Neural cell (in vitro differentiated cells): ENCODE results near the gene BTG2. TPM values are rescaled to one million over a fixed set of nuclear protein-coding genes. Genes with fewer than 3 reads are reported as not detected.

Experiments
- H2AFZ ChIP-seq: fragments of 200-600, 300-800 bp; sonication (generic), shearing (Covaris generic); 2 replicates; pipeline ENCODE4 v1.6.0; 2014; ENCODE audit warnings: low read depth, mild to moderate bottlenecking, antibody characterized with exemption, low read length, moderate library complexity
- H3F3A ChIP-seq: fragments of 200-600 bp; shearing (Covaris generic); 2 replicates; pipeline ENCODE4 v1.6.1; 2016; ENCODE audit warnings: mild to moderate bottlenecking, moderate library complexity, mixed read lengths, antibody characterized with exemption, low read length; ENCODE audit not compliant: insufficient read depth, poor library complexity, severe bottlenecking
- H3K27ac ChIP-seq: fragments of 200-600, 300-800 bp; sonication (generic), shearing (Covaris generic); 2 replicates; pipeline ENCODE4 v1.5.1; 2014; ENCODE audit warnings: mild to moderate bottlenecking, low read length, moderate library complexity
- H3K27me3 ChIP-seq: fragments of 300-800, 200-600 bp; sonication (generic), shearing (Covaris generic); 2 replicates; pipeline ENCODE4 v1.6.0; 2014; ENCODE audit warnings: mild to moderate bottlenecking, low read depth, low read length, moderate library complexity; ENCODE audit not compliant: insufficient read depth
- H3K36me3 ChIP-seq: fragments of 300-800, 200-600 bp; sonication (generic), shearing (Covaris generic); 2 replicates; pipeline ENCODE4 v1.5.1; 2014; ENCODE audit warnings: mild to moderate bottlenecking, antibody characterized with exemption, low read length, moderate library complexity; ENCODE audit not compliant: insufficient read depth
- H3K4me2 ChIP-seq: fragments of 300-800, 200-600 bp; sonication (generic), shearing (Covaris generic); 2 replicates; pipeline ENCODE4 v1.6.0; 2014; ENCODE audit warnings: mild to moderate bottlenecking, low read length
- H3K4me3 ChIP-seq: fragments of 300-800, 200-600 bp; sonication (generic), shearing (Covaris generic); 2 replicates; pipeline ENCODE4 v1.5.1; 2014; ENCODE audit warnings: mild to moderate bottlenecking, low read length, moderate library complexity
- H3K79me2 ChIP-seq: fragments of 200-600 bp; shearing (Covaris generic); replicated peaks from 2 replicates; pipeline ENCODE4 v1.6.0; 2014; ENCODE audit warnings: mild to moderate bottlenecking, low read length, moderate library complexity; ENCODE audit not compliant: insufficient read depth
- H3K9ac ChIP-seq: fragments of 300-800, 200-600 bp; sonication (generic), shearing (Covaris generic); 2 replicates; pipeline ENCODE4 v1.6.1; 2016; ENCODE audit warnings: mild to moderate bottlenecking, low read length, mixed read lengths
- H3K9me2 ChIP-seq: fragments of 200-600 bp; shearing (Covaris generic); 2 replicates; pipeline ENCODE4 v1.6.1; 2016; ENCODE audit warnings: mild to moderate bottlenecking, low read length, mixed read lengths; ENCODE audit not compliant: insufficient read depth
- H3K9me3 ChIP-seq: fragments of 200-600, 300-800 bp; sonication (generic), shearing (Covaris generic); 2 replicates; pipeline ENCODE4 v1.6.1; 2016; ENCODE audit warnings: mild to moderate bottlenecking, mixed run types, low read length, moderate library complexity, mixed read lengths
- H4K20me1 ChIP-seq: fragments of 200-600 bp; shearing (Covaris generic); 2 replicates; pipeline ENCODE4 v1.6.1; 2016; ENCODE audit warnings: mild to moderate bottlenecking, mixed run types; ENCODE audit not compliant: insufficient read depth
- CTCF ChIP-seq: fragments of 450-650 bp; IDR thresholded peaks from 2 replicates; pipeline ENCODE4 v1.5.1; 2014; ENCODE audit warnings: antibody characterized with exemption, mild to moderate bottlenecking, moderate library complexity; ENCODE audit not compliant: poor library complexity, severe bottlenecking
- EP300 ChIP-seq: fragments of 450-650 bp; conservative IDR thresholded peaks from 2 replicates; pipeline ENCODE4 v1.6.1; 2014; ENCODE audit warnings: antibody characterized with exemption, mild to moderate bottlenecking, moderate library complexity; ENCODE audit not compliant: poor library complexity, severe bottlenecking
- EZH2 ChIP-seq: fragments of 200-600, 300-800 bp; shearing (Covaris generic), sonication (generic); IDR thresholded peaks from 2 replicates; pipeline ENCODE4 v1.6.1; 2014; ENCODE audit warnings: antibody characterized with exemption, low read length, borderline replicate concordance, mild to moderate bottlenecking; ENCODE audit not compliant: insufficient read depth, poor library complexity, severe bottlenecking
- MXI1 ChIP-seq: fragments of 450-650 bp; conservative IDR thresholded peaks from 2 replicates; pipeline ENCODE4 v1.6.1; 2014; ENCODE audit warnings: antibody characterized with exemption, mild to moderate bottlenecking; ENCODE audit not compliant: poor library complexity, severe bottlenecking
- POLR2AphosphoS5 ChIP-seq: IDR thresholded peaks from 2 replicates; pipeline ENCODE4 v1.6.1; 2012
- RAD21 ChIP-seq: fragments of 450-650 bp; conservative IDR thresholded peaks from 2 replicates; pipeline ENCODE4 v1.6.1; 2014; ENCODE audit warnings: antibody characterized with exemption, mild to moderate bottlenecking, moderate library complexity
- REST ChIP-seq: IDR thresholded peaks from 2 replicates; pipeline ENCODE4 v1.6.1; 2012; ENCODE audit warnings: borderline replicate concordance
- SMC3 ChIP-seq: fragments of 450-650 bp; conservative IDR thresholded peaks from 2 replicates; pipeline ENCODE4 v1.6.1; 2014; ENCODE audit warnings: antibody characterized with exemption, mild to moderate bottlenecking, moderate library complexity; ENCODE audit not compliant: poor library complexity
- TAF1 ChIP-seq: IDR thresholded peaks from 2 replicates; pipeline ENCODE4 v1.6.1; 2012; ENCODE audit warnings: low read depth
- polyA plus RNA-seq: library from polyadenylated mRNA; depleted of rRNA; stranded (reverse); fragments of >200 nt; gene quantifications from 2 replicates; pipeline ENCODE4 v1.2.3, GENCODE V29; 2014

The BTG2 gene
- polyA plus RNA-seq, 1 donor from 2014 or later, result 4.1 TPM

DNA sequence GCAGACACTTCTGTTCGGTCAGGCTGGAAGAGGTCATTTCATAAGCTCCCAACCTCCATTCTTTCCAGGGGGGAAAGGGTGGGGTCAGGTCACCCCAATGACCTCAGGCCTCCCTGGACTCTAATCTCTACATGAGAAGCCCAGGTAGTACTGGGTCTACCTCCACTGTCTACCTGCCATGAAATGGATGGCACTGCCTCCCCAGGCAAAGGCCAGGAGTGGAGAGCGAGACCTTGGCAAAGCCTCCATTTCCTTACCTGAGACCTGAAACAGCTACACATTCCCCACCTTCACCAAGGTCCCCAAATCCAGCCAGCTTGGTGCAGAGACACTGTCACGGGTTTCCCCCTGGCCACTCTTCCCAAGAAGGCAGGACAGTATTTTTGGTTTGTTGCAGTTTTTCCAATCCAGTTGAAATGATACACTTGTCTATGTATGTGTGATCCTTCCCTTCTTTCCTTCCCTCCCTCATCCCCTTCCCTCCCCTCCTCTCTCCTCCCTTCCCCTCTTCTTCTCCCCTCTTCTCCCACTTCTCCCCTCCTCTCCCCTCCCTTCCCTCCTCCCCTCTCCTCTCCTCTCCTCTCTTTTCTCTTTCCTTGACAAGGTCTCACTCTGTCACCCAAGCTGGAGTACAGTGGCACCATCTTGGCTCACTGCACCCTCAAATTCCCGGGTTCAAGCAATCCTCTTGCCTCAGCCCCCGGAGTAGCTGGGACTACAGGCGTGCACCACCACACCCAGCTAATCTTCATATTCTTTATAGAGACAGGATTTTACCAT is 16.1 kb downstream of the BTG2 start:
- Histone ChIP-seq H3K4me3 (no peak overlapping the region), H3K9me3 (no peaks in the 10 kb centered on the region), H4K20me1 (no peaks in the 10 kb centered on the region), H3K4me2 (no peak overlapping the region), H3K9ac (no peak overlapping the region), H3K36me3 (no peaks in the 10 kb centered on the region), H2AFZ (no peak overlapping the region), H3K9me2 (no peaks in the 10 kb centered on the region), H3K27me3 (no peaks in the 10 kb centered on the region), H3F3A (no peaks in the 10 kb centered on the region), H3K27ac (no peak overlapping the region), H3K79me2 (no peaks in the 10 kb centered on the region)
- no peak for TF ChIP-seq RAD21
- TF ChIP-seq TAF1, result no peak
- no peak for TF ChIP-seq REST
- no peak for TF ChIP-seq EP300
- no peak for TF ChIP-seq EZH2

- Histone ChIP-seq H2AFZ (no peak overlapping the region), H3K79me2 (no peaks in the 10 kb centered on the region), H3K9me3 (no peaks in the 10 kb centered on the region), H3K27me3 (no peaks in the 10 kb centered on the region), H3F3A (no peaks in the 10 kb centered on the region), H3K36me3 (no peaks in the 10 kb centered on the region), H3K4me2 (no peak overlapping the region), H3K4me3 (no peak overlapping the region), H3K9ac (no peak overlapping the region), H3K9me2 (no peaks in the 10 kb centered on the region), H4K20me1 (no peaks in the 10 kb centered on the region), H3K27ac (no peak overlapping the region)
- TF ChIP-seq EZH2 (no peak), MXI1 (no peak), TAF1 (no peak)
These were observed 17.3 kb downstream of the BTG2 start for GRCh38 chr1:203322500-203323179.

- H3K9ac ChIP-seq, result no peak overlapping the region
- no peak overlapping the region for H3K27ac ChIP-seq
- no peak overlapping the region for H2AFZ ChIP-seq
- no peaks in the 10 kb centered on the region for H3K36me3 ChIP-seq
- H3K27me3 ChIP-seq, result no peaks in the 10 kb centered on the region
- peaks cover 4% of the 10 kb centered on the region for H3F3A ChIP-seq
- TF ChIP-seq MXI1, result no peak
- no peak for TF ChIP-seq POLR2AphosphoS5
- no peak for TF ChIP-seq SMC3
- no peak for TF ChIP-seq EP300
- TF ChIP-seq CTCF, result no peak
- no peak for TF ChIP-seq TAF1
- no peak for TF ChIP-seq RAD21
- TF ChIP-seq EZH2, result no peak
- no peak for TF ChIP-seq REST
- H3K4me3 ChIP-seq, result no peak overlapping the region
- no peaks in the 10 kb centered on the region for H3K79me2 ChIP-seq
- no peaks in the 10 kb centered on the region for H3K9me2 ChIP-seq
- H3K4me2 ChIP-seq, result no peak overlapping the region
- H3K9me3 ChIP-seq, result no peaks in the 10 kb centered on the region
- no peaks in the 10 kb centered on the region for H4K20me1 ChIP-seq
These were observed 18.3 kb downstream of the BTG2 start for GRCh38 chr1:203323587-203323986.
